Ectodermal cell (in vitro differentiated cells): ENCODE results near the gene CREBBP.

Source experiments
- H3K27ac ChIP-seq: 2 replicates; pipeline ENCODE4 v1.7.0; 2013; ENCODE audit warnings: mild to moderate bottlenecking, low read depth, low read length; ENCODE audit not compliant: insufficient read depth, poor library complexity, severe bottlenecking
- H3K27me3 ChIP-seq: 2 replicates; pipeline ENCODE4 v1.7.0; 2013; ENCODE audit warnings: mild to moderate bottlenecking, low read length; ENCODE audit not compliant: insufficient read depth, control insufficient read depth, poor library complexity, severe bottlenecking
- H3K36me3 ChIP-seq: one replicate; pipeline ENCODE4 v1.7.0; 2013; ENCODE audit warnings: low read length; ENCODE audit not compliant: control insufficient read depth, insufficient read depth
- H3K4me1 ChIP-seq: one replicate; pipeline ENCODE4 v1.7.0; 2013; ENCODE audit warnings: low read length; ENCODE audit not compliant: control insufficient read depth, insufficient read depth
- H3K4me3 ChIP-seq: 2 replicates; pipeline ENCODE4 v1.7.0; 2013; ENCODE audit warnings: low read depth, low read length, control low read depth; ENCODE audit not compliant: insufficient read depth
- H3K9me3 ChIP-seq: 2 replicates; pipeline ENCODE4 v1.7.0; 2013; ENCODE audit warnings: mild to moderate bottlenecking, low read length, moderate library complexity; ENCODE audit not compliant: control insufficient read depth
- WGBS, 2 experiments: methylation state at CpG; one replicate each; pipeline ENCODE4 v1.1.7; 2013; ENCODE audit warnings: missing lambda C conversion rate in 2 of 2; 5-methylcytosine and 5-hydroxymethylcytosine counted together

CREBBP gene

GRCh38 chr16:3739636-3740035 lies 140.9 kb downstream of the CREBBP start:
- H3K27ac ChIP-seq: no peak overlapping the region
- no peak overlapping the region for H3K4me3 ChIP-seq
- peaks cover 78% of the 10 kb centered on the region for H3K36me3 ChIP-seq
- no peaks in the 10 kb centered on the region for H3K27me3 ChIP-seq
- H3K4me1 ChIP-seq: no peaks in the 10 kb centered on the region
- 96 to 97% methylated on average over 9 of the region's 9 CpGs for WGBS, 2 experiments
- H3K9me3 ChIP-seq: no peaks in the 10 kb centered on the region

GRCh38 chr16:3738541-3738940 lies 142.0 kb downstream of the CREBBP start:
- WGBS, 2 experiments: 89 to 96% methylated on average over 8 of the region's 8 CpGs
- no peak overlapping the region for H3K4me3 ChIP-seq
- no peaks in the 10 kb centered on the region for H3K4me1 ChIP-seq
- no peak overlapping the region for H3K27ac ChIP-seq
- no peaks in the 10 kb centered on the region for H3K27me3 ChIP-seq
- no peaks in the 10 kb centered on the region for H3K9me3 ChIP-seq
- H3K36me3 ChIP-seq: peaks cover 76% of the 10 kb centered on the region

GRCh38 chr16:3738128-3738527 lies 142.4 kb downstream of the CREBBP start:
- H3K9me3 ChIP-seq: no peaks in the 10 kb centered on the region
- no peaks in the 10 kb centered on the region for H3K27me3 ChIP-seq
- 92 to 98% methylated on average over 5 of the region's 5 CpGs for WGBS, 2 experiments
- peaks cover 72% of the 10 kb centered on the region for H3K36me3 ChIP-seq
- H3K4me3 ChIP-seq: no peak overlapping the region
- no peak overlapping the region for H3K27ac ChIP-seq
- H3K4me1 ChIP-seq: no peaks in the 10 kb centered on the region

- Histone ChIP-seq H3K27me3 (no peaks in the 10 kb centered on the region), H3K27ac (no peak overlapping the region), H3K36me3 (peaks cover 65% of the 10 kb centered on the region), H3K9me3 (no peaks in the 10 kb centered on the region), H3K4me3 (no peak overlapping the region), H3K4me1 (no peaks in the 10 kb centered on the region)
- 56 to 59% methylated on average over 8 of the region's 8 CpGs for WGBS, 2 experiments
These were observed 143.3 kb downstream of the CREBBP start for GRCh38 chr16:3737181-3737580.

- no peaks in the 10 kb centered on the region for H3K9me3 ChIP-seq
- peaks cover 71% of the 10 kb centered on the region for H3K36me3 ChIP-seq
- no peak overlapping the region for H3K4me3 ChIP-seq
- H3K27ac ChIP-seq: no peak overlapping the region
- no peaks in the 10 kb centered on the region for H3K27me3 ChIP-seq
- no peaks in the 10 kb centered on the region for H3K4me1 ChIP-seq
- 95 to 97% methylated on average over 6 of the region's 6 CpGs for WGBS, 2 experiments
These were observed 144.4 kb downstream of the CREBBP start for GRCh38 chr16:3736116-3736515.

GRCh38 chr16:3735541-3735940 lies 145.0 kb downstream of the CREBBP start:
- H3K4me1 ChIP-seq: no peaks in the 10 kb centered on the region
- H3K4me3 ChIP-seq: no peak overlapping the region
- no peaks in the 10 kb centered on the region for H3K27me3 ChIP-seq
- H3K27ac ChIP-seq: no peak overlapping the region
- WGBS, 2 experiments: 96 to 97% methylated on average over 13 of the region's 13 CpGs
- H3K36me3 ChIP-seq: peaks cover 71% of the 10 kb centered on the region
- no peaks in the 10 kb centered on the region for H3K9me3 ChIP-seq

- Histone ChIP-seq H3K27me3 (no peaks in the 10 kb centered on the region), H3K4me1 (no peaks in the 10 kb centered on the region), H3K9me3 (no peaks in the 10 kb centered on the region), H3K4me3 (no peak overlapping the region), H3K27ac (no peak overlapping the region), H3K36me3 (peaks cover 69% of the 10 kb centered on the region)
- WGBS, 2 experiments: 95 to 96% methylated on average over 25 of the region's 25 CpGs
These were observed 145.7 kb downstream of the CREBBP start for GRCh38 chr16:3734758-3735221.

- Histone ChIP-seq H3K27ac (no peak overlapping the region), H3K9me3 (no peaks in the 10 kb centered on the region), H3K4me3 (no peak overlapping the region), H3K36me3 (peaks cover 70% of the 10 kb centered on the region), H3K27me3 (no peaks in the 10 kb centered on the region), H3K4me1 (no peaks in the 10 kb centered on the region)
- WGBS, 2 experiments: 95 to 96% methylated on average over 27 of the region's 27 CpGs
These were observed 146.3 kb downstream of the CREBBP start for GRCh38 chr16:3734084-3734757.

GRCh38 chr16:3732171-3732570 lies 148.3 kb downstream of the CREBBP start:
- H3K4me1 ChIP-seq: no peaks in the 10 kb centered on the region
- no peak overlapping the region for H3K27ac ChIP-seq
- 91 to 92% methylated on average over 8 of the region's 8 CpGs for WGBS, 2 experiments
- peaks cover 72% of the 10 kb centered on the region for H3K36me3 ChIP-seq
- no peaks in the 10 kb centered on the region for H3K9me3 ChIP-seq
- H3K4me3 ChIP-seq: no peak overlapping the region
- no peaks in the 10 kb centered on the region for H3K27me3 ChIP-seq

GRCh38 chr16:3731126-3731935 lies 149.2 kb downstream of the CREBBP start:
- Histone ChIP-seq H3K27me3 (no peaks in the 10 kb centered on the region), H3K36me3 (peaks cover 64% of the 10 kb centered on the region), H3K9me3 (no peaks in the 10 kb centered on the region), H3K27ac (no peak overlapping the region), H3K4me1 (no peaks in the 10 kb centered on the region), H3K4me3 (no peak overlapping the region)
- WGBS, 2 experiments: 95 to 96% methylated on average over 34 of the region's 34 CpGs
